CD4-positive, CD25-positive, alpha-beta regulatory T cell (primary cell): ENCODE measurements around the gene ALG8. TPM values are rescaled to one million over a fixed set of nuclear protein-coding genes. Genes with fewer than 3 reads are reported as not detected.
"Not testable (repeated sequence)": the region's sequence is repeated elsewhere in the genome, so short reads cannot be mapped to it uniquely, and the experiment has no call there.

Experiments
- ATAC-seq, 2 donors: fragments of 150-1000 bp; cut with Tn5 transposase; one replicate each; pipeline ENCODE4 v1.10.0; 2021; ENCODE audit warnings: low read depth in 2 of 2, moderate number of reproducible peaks in 2 of 2, moderate library complexity in 1 of 2
- DNase-seq, 3 donors: peaks; one replicate each; pipeline versions ENCODE4 v3.0.0 to v3.0.0-alpha.2; 2012 to 2022; ENCODE audit warnings: mixed read lengths in 1 of 3
- H3K27ac ChIP-seq: one replicate; pipeline ENCODE4 v1.7.0; 2013; ENCODE audit warnings: mild to moderate bottlenecking, low read length; ENCODE audit not compliant: insufficient read depth, poor library complexity, severe bottlenecking
- H3K27me3 ChIP-seq: one replicate; pipeline ENCODE4 v1.7.0; 2013; ENCODE audit warnings: low read length; ENCODE audit not compliant: control insufficient read depth, insufficient read depth
- H3K36me3 ChIP-seq: one replicate; pipeline ENCODE4 v1.7.0; 2013; ENCODE audit warnings: mild to moderate bottlenecking, low read length, moderate library complexity; ENCODE audit not compliant: control insufficient read depth, insufficient read depth
- H3K4me1 ChIP-seq: 2 replicates; pipeline ENCODE4 v1.7.0; 2013; ENCODE audit warnings: mild to moderate bottlenecking, low read length; ENCODE audit not compliant: insufficient read depth, control insufficient read depth, poor library complexity, severe bottlenecking
- H3K4me3 ChIP-seq: one replicate; pipeline ENCODE4 v1.7.0; 2013; ENCODE audit warnings: low read depth, mild to moderate bottlenecking, low read length, moderate library complexity
- H3K9me3 ChIP-seq, 2 experiments: 1 replicate in 1 of 2; 2 replicates in 1 of 2; pipeline ENCODE4 v1.7.0; 2013; ENCODE audit warnings: low read length in 2 of 2, mild to moderate bottlenecking in 1 of 2, moderate library complexity in 1 of 2; ENCODE audit not compliant: control insufficient read depth in 2 of 2
- H3K27ac Mint-ChIP-seq, 3 donors: one replicate each; pipeline ENCODE4 v1.8.0; 2020 to 2022; ENCODE audit warnings: mild to moderate bottlenecking in 3 of 3, mixed read lengths in 3 of 3, moderate library complexity in 2 of 3
- H3K27me3 Mint-ChIP-seq: one replicate; pipeline ENCODE4 v1.8.0; 2022; ENCODE audit warnings: mild to moderate bottlenecking, mixed read lengths
- H3K36me3 Mint-ChIP-seq: one replicate; pipeline ENCODE4 v1.8.0; 2020; ENCODE audit warnings: mixed read lengths
- H3K4me1 Mint-ChIP-seq, 4 donors: one replicate each; pipeline ENCODE4 v1.8.0; 2020 to 2022; ENCODE audit warnings: mixed read lengths in 4 of 4, mild to moderate bottlenecking in 1 of 4
- H3K4me3 Mint-ChIP-seq, 4 donors: one replicate each; pipeline ENCODE4 v1.8.0; 2020 to 2022; ENCODE audit warnings: mild to moderate bottlenecking in 4 of 4, mixed read lengths in 4 of 4, moderate library complexity in 3 of 4
- H3K9me3 Mint-ChIP-seq, 7 donors: one replicate each; pipeline ENCODE4 v1.8.0; 2020 to 2022; ENCODE audit warnings: mixed read lengths in 7 of 7, mild to moderate bottlenecking in 3 of 7, moderate library complexity in 2 of 7
- polyA plus RNA-seq, 4 donors: library from polyadenylated mRNA; unstranded; fragments of 300-500 nt; fragmentation: Illumina TruSeq; gene quantifications; one replicate each; pipeline ENCODE4 v1.2.3, GENCODE V29; 2021
- total RNA-seq: library from RNA; stranded (reverse); gene quantifications from one replicate; pipeline ENCODE4 v1.2.3, GENCODE V29; 2022

ALG8 gene
- total and polyA plus RNA-seq, 5 donors from 2014 or later, result 20.6 to 56.3 (median 54.2) TPM

- DNase-seq (no peak), ATAC-seq (no peak)
- no peak overlapping the region for H3K27ac Mint-ChIP-seq
- H3K36me3 ChIP-seq, result peaks cover 14% of the 10 kb centered on the region
- peaks cover 58% of the 10 kb centered on the region for H3K36me3 Mint-ChIP-seq
- no peaks in the 10 kb centered on the region for H3K4me1 ChIP-seq
- no peaks in the 10 kb centered on the region for H3K27me3 Mint-ChIP-seq
- H3K4me3 ChIP-seq, result no peak overlapping the region
- H3K4me3 Mint-ChIP-seq, result no peak overlapping the region
- H3K9me3 ChIP-seq, result no peaks in the 10 kb centered on the region
- peaks cover 4 to 17% (median 5%) of the 10 kb centered on the region in 4 donors for H3K4me1 Mint-ChIP-seq
- H3K27ac ChIP-seq, result no peak overlapping the region
- no peaks in the 10 kb centered on the region for H3K27me3 ChIP-seq
- peaks cover 0 to 4% (median 0%) of the 10 kb centered on the region in 7 donors for H3K9me3 Mint-ChIP-seq
These were observed 37.8 kb upstream of the ALG8 start for GRCh38 chr11:78177216-78177615.

- DNase-seq (no peak), ATAC-seq (no peak)
- H3K4me3 Mint-ChIP-seq, result peak overlapping the region in 1 of 4 donors; percentile 49
- no peak overlapping the region for H3K4me3 ChIP-seq
- H3K36me3 Mint-ChIP-seq, result peaks cover 59% of the 10 kb centered on the region
- no peaks in the 10 kb centered on the region for H3K27me3 ChIP-seq
- H3K27ac ChIP-seq, result no peak overlapping the region
- H3K4me1 ChIP-seq, result no peaks in the 10 kb centered on the region
- no peaks in the 10 kb centered on the region for H3K9me3 ChIP-seq
- H3K27me3 Mint-ChIP-seq, result no peaks in the 10 kb centered on the region
- H3K36me3 ChIP-seq, result peaks cover 14% of the 10 kb centered on the region
- H3K27ac Mint-ChIP-seq, result peak overlapping the region in 1 of 3 donors; percentile 82
- H3K9me3 Mint-ChIP-seq, result peaks cover 0 to 4% (median 0%) of the 10 kb centered on the region in 7 donors
- peaks cover 4 to 17% (median 5%) of the 10 kb centered on the region in 4 donors for H3K4me1 Mint-ChIP-seq
These were observed 37.2 kb upstream of the ALG8 start for GRCh38 chr11:78176605-78177141.

- Mint-ChIP-seq H3K4me1 (peaks cover 4 to 13% (median 5%) of the 10 kb centered on the region in 4 donors), H3K36me3 (peaks cover 55% of the 10 kb centered on the region), H3K27ac (peak overlapping the region in 1 of 3 donors; percentile 82)
- ATAC-seq, H3K9me3 Mint-ChIP-seq, DNase-seq, H3K27me3 ChIP-seq, H3K27me3 Mint-ChIP-seq, H3K4me1 ChIP-seq, H3K27ac ChIP-seq, H3K4me3 Mint-ChIP-seq, H3K4me3 ChIP-seq, H3K9me3 ChIP-seq: not testable (repeated sequence)
- H3K36me3 ChIP-seq, result peaks cover 14% of the 10 kb centered on the region
These were observed 36.4 kb upstream of the ALG8 start for GRCh38 chr11:78175862-78176261.

GRCh38 chr11:78171951-78172350 is 32.5 kb upstream of the ALG8 start:
- Mint-ChIP-seq H3K27ac (no peak overlapping the region), H3K4me3 (no peak overlapping the region), H3K27me3 (no peaks in the 10 kb centered on the region), H3K4me1 (peaks cover 0 to 5% (median 1%) of the 10 kb centered on the region in 4 donors), H3K9me3 (peaks cover 0 to 4% (median 0%) of the 10 kb centered on the region in 7 donors), H3K36me3 (peaks cover 44% of the 10 kb centered on the region)
- peaks cover 13% of the 10 kb centered on the region for H3K36me3 ChIP-seq
- no peaks in the 10 kb centered on the region for H3K9me3 ChIP-seq
- H3K27me3 ChIP-seq, result no peaks in the 10 kb centered on the region
- ATAC-seq (no peak), DNase-seq (no peak)
- no peaks in the 10 kb centered on the region for H3K4me1 ChIP-seq
- H3K4me3 ChIP-seq, result no peak overlapping the region
- no peak overlapping the region for H3K27ac ChIP-seq

- H3K4me3 ChIP-seq, result no peak overlapping the region
- H3K4me1 Mint-ChIP-seq, result peaks cover 0 to 5% (median 1%) of the 10 kb centered on the region in 4 donors
- H3K27ac Mint-ChIP-seq, result no peak overlapping the region
- ATAC-seq, result no peak
- no peaks in the 10 kb centered on the region for H3K27me3 Mint-ChIP-seq
- no peak overlapping the region for H3K4me3 Mint-ChIP-seq
- peaks cover 10% of the 10 kb centered on the region for H3K36me3 ChIP-seq
- H3K4me1 ChIP-seq, result no peaks in the 10 kb centered on the region
- DNase-seq, result no peak
- no peaks in the 10 kb centered on the region for H3K9me3 ChIP-seq
- H3K27ac ChIP-seq, result no peak overlapping the region
- H3K36me3 Mint-ChIP-seq, result peaks cover 35% of the 10 kb centered on the region
- no peaks in the 10 kb centered on the region for H3K27me3 ChIP-seq
- H3K9me3 Mint-ChIP-seq, result peaks cover 0 to under 1% (median 0%) of the 10 kb centered on the region in 7 donors
These were observed 31.6 kb upstream of the ALG8 start for GRCh38 chr11:78170874-78171549.

- H3K4me1 ChIP-seq, result no peaks in the 10 kb centered on the region
- H3K4me3 Mint-ChIP-seq, result no peak overlapping the region
- no peaks in the 10 kb centered on the region for H3K27me3 Mint-ChIP-seq
- no peak overlapping the region for H3K27ac Mint-ChIP-seq
- H3K36me3 Mint-ChIP-seq, result peaks cover 32% of the 10 kb centered on the region
- H3K27ac ChIP-seq, result no peak overlapping the region
- H3K4me3 ChIP-seq, result no peak overlapping the region
- no peaks in the 10 kb centered on the region for H3K27me3 ChIP-seq
- no peaks in the 10 kb centered on the region for H3K9me3 Mint-ChIP-seq
- peaks cover 10% of the 10 kb centered on the region for H3K36me3 ChIP-seq
- no peaks in the 10 kb centered on the region for H3K9me3 ChIP-seq
- DNase-seq (no peak), ATAC-seq (no peak)
- H3K4me1 Mint-ChIP-seq, result peaks cover 0 to 5% (median 1%) of the 10 kb centered on the region in 4 donors
These were observed 31.0 kb upstream of the ALG8 start for GRCh38 chr11:78170413-78170812.

GRCh38 chr11:78168539-78169477 is 29.4 kb upstream of the ALG8 start:
- Histone ChIP-seq H3K27ac (no peak overlapping the region), H3K27me3 (no peaks in the 10 kb centered on the region), H3K4me1 (no peaks in the 10 kb centered on the region), H3K36me3 (peaks cover 8% of the 10 kb centered on the region), H3K4me3 (no peak overlapping the region), H3K9me3 (no peaks in the 10 kb centered on the region)
- ATAC-seq (no peak), DNase-seq (no peak)
- H3K36me3 Mint-ChIP-seq, result peaks cover 22% of the 10 kb centered on the region
- H3K4me1 Mint-ChIP-seq, result no peaks in the 10 kb centered on the region
- H3K27me3 Mint-ChIP-seq, result no peaks in the 10 kb centered on the region
- H3K4me3 Mint-ChIP-seq, result no peak overlapping the region
- H3K27ac Mint-ChIP-seq, result peak overlapping the region in 2 of 3 donors; percentile 25 to 61
- H3K9me3 Mint-ChIP-seq, result no peaks in the 10 kb centered on the region
